NT2/D1 (cell line): ENCODE results near the gene ABO.
"Not testable (repeated sequence)": the region's sequence is repeated elsewhere in the genome, so short reads cannot be mapped to it uniquely, and the experiment has no call there.

ENCODE experiments used
- DNase-seq: peaks from one replicate; pipeline ENCODE4 v3.0.0-alpha.2; 2011; ENCODE audit warnings: low read depth, low spot score
- H3K27me3 ChIP-seq: 2 replicates; pipeline ENCODE4 v1.6.0; 2011; ENCODE audit warnings: mild to moderate bottlenecking; ENCODE audit not compliant: insufficient read length, insufficient read depth
- H3K36me3 ChIP-seq: 2 replicates; pipeline ENCODE4 v1.6.1; 2011; ENCODE audit warnings: mild to moderate bottlenecking, low read length, mixed read lengths; ENCODE audit not compliant: insufficient read depth, insufficient read length
- H3K4me1 ChIP-seq: 2 replicates; pipeline ENCODE4 v1.5.1; 2011; ENCODE audit not compliant: insufficient read depth, insufficient read length
- H3K4me3 ChIP-seq: 2 replicates; pipeline ENCODE4 v1.5.1; 2011; ENCODE audit warnings: low read depth; ENCODE audit not compliant: insufficient read length
- H3K9ac ChIP-seq: 2 replicates; pipeline ENCODE4 v1.6.0; 2011; ENCODE audit warnings: low read depth; ENCODE audit not compliant: insufficient read length
- H3K9me3 ChIP-seq: 2 replicates; pipeline ENCODE4 v1.5.1; 2011; ENCODE audit warnings: mild to moderate bottlenecking, low read length; ENCODE audit not compliant: insufficient read depth
- SUZ12 ChIP-seq: IDR thresholded peaks from 2 replicates; pipeline ENCODE4 v1.6.1; 2011; ENCODE audit not compliant: insufficient read length, insufficient read depth; ENCODE audit errors: extremely low read depth
- YY1 ChIP-seq: IDR thresholded peaks from 2 replicates; pipeline ENCODE4 v1.6.1; 2011; ENCODE audit not compliant: insufficient read length, insufficient read depth
- ZNF274 ChIP-seq: IDR thresholded peaks from 2 replicates; pipeline ENCODE4 v1.6.1; 2011; ENCODE audit warnings: mild to moderate bottlenecking, low read depth, low read length

The ABO gene

DNA sequence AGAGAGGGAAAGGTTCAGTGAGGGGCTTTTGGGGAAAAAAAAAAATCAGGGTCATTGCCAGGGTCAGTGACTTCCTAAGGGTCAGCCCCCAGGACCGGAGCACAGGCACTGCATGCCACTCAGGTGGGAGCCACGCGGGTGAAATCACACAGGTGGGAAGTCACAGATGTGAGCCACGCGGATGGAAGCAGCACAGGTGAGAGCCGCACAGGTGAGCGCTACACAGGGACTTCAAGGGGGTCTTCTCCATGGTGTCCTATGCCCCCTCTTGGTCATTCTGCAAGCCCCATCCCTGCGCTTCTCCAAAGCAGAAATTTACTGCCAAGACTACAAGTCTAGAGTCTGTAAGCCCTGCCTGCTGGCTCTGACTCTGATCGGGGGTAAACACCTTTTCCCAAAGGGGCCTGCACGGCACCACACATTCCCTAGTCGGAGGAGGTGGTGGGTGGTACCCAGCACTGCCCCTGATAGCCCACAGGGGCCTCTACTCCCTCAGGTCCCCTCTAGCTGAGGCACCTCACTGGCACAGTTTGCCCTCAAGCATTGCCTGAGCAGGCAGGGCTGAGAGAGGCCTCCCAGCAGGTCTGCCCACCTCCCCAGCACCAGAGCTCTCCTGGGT is 47.6 kb downstream of the ABO start:
- H3K9me3 ChIP-seq: no peaks in the 10 kb centered on the region
- H3K4me3 ChIP-seq: no peak overlapping the region
- TF ChIP-seq ZNF274 (no peak), YY1 (no peak), SUZ12 (no peak)
- no peaks in the 10 kb centered on the region for H3K36me3 ChIP-seq
- no peak overlapping the region for H3K9ac ChIP-seq
- H3K4me1 ChIP-seq: peaks cover 3% of the 10 kb centered on the region
- no peak for DNase-seq
- no peaks in the 10 kb centered on the region for H3K27me3 ChIP-seq

DNA sequence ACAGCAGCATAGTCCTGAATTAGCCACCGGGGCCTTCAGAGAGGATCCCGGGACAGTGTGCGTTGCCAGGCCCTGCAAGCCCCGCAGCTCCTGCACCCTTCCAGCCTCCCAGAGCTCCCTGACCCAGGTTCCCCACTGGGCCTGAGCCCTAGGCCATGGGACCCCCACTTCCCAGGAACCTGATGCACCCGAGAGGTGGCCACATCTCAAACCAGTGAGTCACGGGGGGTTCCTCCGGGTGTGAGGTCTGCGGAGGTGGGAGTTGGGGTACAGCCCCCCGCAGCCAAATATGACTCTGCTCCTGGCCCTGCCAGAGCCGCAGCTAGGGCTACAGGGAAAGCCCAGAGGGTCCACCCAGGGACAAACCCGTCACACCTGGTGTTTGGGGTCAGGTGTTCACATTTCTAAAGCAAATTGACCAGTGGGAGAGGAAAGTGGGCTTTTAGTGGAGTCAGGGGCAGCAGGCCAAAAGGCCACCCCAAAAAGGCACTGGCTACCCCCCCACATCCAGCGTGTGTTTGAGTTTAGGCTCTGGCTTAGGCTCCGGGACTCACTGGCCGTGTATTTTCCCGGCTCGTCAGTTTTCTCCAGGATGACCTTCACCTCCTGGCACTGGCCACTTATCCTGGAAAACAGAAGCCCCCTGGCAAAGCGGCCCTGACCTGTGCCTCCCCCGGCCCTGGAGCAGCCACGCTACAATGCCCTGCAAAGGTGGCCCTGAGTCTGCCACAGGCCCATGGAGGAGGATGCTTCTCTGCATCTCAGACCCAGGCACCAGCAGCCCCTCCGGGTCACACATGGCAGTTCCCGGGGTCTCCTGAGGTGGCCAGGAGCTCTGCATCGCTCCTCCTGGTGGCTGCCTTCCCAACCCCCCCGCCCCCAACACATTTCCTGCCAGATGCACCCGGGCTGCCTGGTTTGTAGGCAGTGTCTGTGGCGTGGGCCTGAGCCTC is 48.5 kb downstream of the ABO start:
- DNase-seq: no peak

DNA sequence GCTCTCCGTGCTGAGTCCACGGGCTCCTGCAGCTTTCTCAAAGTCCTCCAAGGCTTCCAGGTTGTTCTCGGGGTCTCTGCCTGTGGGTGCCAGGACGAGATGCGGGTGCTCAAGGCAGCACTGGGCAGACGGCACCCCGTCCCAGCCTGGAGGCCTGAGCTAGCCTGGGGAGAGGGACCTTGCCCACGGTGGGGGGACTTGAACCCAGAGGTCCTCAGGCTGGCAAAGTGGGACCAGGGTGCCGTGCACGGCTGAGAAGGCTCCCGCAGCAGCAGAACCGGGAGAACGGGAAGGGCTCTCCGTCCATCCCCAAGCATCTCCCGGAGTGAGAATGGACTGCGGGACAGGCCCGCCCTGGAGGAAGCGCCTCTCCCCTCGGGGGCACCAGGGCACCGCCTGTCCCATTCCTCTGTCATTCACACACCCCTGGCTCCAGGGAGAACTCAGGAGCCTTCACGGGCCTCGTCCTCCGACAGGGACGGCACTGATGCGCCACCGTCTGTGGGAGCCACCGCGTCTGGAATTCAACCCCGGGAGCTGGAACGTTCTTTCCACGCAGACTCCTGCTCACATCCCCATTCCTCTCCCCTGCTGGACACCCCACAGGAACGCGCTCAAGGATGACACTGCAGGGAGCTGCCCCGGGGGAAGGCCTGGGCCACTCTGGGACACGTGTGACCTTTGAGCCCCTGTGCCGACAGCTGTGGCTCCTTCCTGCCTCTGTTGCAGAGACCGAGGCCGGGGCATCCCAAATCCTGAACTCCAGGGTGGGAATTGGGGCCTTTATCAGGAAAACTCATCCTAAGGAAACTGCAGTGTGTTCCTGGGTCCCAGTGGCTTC is 49.6 kb downstream of the ABO start:
- Histone ChIP-seq H3K36me3 (no peaks in the 10 kb centered on the region), H3K4me3 (no peak overlapping the region), H3K9me3 (no peaks in the 10 kb centered on the region), H3K4me1 (peaks cover 3% of the 10 kb centered on the region), H3K9ac (no peak overlapping the region), H3K27me3 (no peaks in the 10 kb centered on the region)
- DNase-seq: no peak
- TF ChIP-seq SUZ12 (no peak), YY1 (no peak), ZNF274 (no peak)

More for the DNA sequence above, 48.5 kb downstream of the ABO start:
- TF ChIP-seq ZNF274 (no peak), SUZ12 (no peak), YY1 (no peak)
- no peak overlapping the region for H3K9ac ChIP-seq
- no peaks in the 10 kb centered on the region for H3K27me3 ChIP-seq
- no peaks in the 10 kb centered on the region for H3K36me3 ChIP-seq
- H3K9me3 ChIP-seq: no peaks in the 10 kb centered on the region
- H3K4me1 ChIP-seq: peaks cover 3% of the 10 kb centered on the region
- no peak overlapping the region for H3K4me3 ChIP-seq

GRCh38 chr9:133224762-133225161 is 50.2 kb downstream of the ABO start:
- no peak overlapping the region for H3K4me3 ChIP-seq
- H3K4me1 ChIP-seq: peaks cover 3% of the 10 kb centered on the region
- no peaks in the 10 kb centered on the region for H3K36me3 ChIP-seq
- no peaks in the 10 kb centered on the region for H3K27me3 ChIP-seq
- H3K9ac ChIP-seq: no peak overlapping the region
- no peak for DNase-seq
- H3K9me3 ChIP-seq: no peaks in the 10 kb centered on the region
- TF ChIP-seq YY1: no peak
- no peak for TF ChIP-seq SUZ12
- no peak for TF ChIP-seq ZNF274

DNA sequence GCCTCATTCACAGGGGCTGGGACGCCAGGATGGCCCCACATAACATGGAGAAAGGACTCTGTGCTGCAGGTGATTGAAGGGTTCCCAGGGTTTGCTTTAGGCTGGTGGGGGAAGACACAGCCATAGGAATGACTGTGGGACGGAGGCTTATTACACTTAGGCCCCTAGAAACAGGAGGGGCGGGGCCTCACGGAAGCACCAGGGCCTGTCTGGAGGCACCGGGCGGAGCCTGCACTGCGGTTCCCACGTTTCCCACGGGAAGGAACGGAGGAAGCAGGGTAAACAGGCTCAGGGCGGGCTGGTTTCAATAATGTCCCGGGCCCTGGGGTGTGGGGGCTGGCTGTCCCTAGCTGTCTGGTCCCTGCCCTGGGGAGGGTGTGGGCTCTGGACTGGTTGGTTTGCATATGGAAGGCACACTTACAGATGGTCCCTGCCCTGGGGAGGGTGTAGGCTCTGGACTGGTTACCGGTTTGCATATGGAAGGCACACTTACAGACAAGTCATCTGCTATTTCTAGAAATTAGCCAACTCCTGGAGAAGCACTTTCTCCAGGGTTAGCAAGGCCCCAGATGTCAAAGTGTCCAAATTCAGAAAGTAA is 51.7 kb downstream of the ABO start:
- H3K27me3 ChIP-seq, DNase-seq, H3K4me1 ChIP-seq, H3K9me3 ChIP-seq, H3K36me3 ChIP-seq, H3K9ac ChIP-seq, H3K4me3 ChIP-seq: not testable (repeated sequence)

GRCh38 chr9:133221994-133222393 is 53.0 kb downstream of the ABO start:
- not testable (repeated sequence) for H3K4me1 ChIP-seq, H3K27me3 ChIP-seq, H3K9me3 ChIP-seq, H3K9ac ChIP-seq, DNase-seq, H3K36me3 ChIP-seq, H3K4me3 ChIP-seq

- Histone ChIP-seq H3K4me3 (no peak overlapping the region), H3K4me1 (peaks cover 3% of the 10 kb centered on the region), H3K9me3 (no peaks in the 10 kb centered on the region), H3K9ac (no peak overlapping the region), H3K27me3 (no peaks in the 10 kb centered on the region), H3K36me3 (no peaks in the 10 kb centered on the region)
- no peak for DNase-seq
- TF ChIP-seq SUZ12 (no peak), ZNF274 (no peak), YY1 (no peak)
These were observed 53.7 kb downstream of the ABO start for GRCh38 chr9:133221177-133221809.

DNA sequence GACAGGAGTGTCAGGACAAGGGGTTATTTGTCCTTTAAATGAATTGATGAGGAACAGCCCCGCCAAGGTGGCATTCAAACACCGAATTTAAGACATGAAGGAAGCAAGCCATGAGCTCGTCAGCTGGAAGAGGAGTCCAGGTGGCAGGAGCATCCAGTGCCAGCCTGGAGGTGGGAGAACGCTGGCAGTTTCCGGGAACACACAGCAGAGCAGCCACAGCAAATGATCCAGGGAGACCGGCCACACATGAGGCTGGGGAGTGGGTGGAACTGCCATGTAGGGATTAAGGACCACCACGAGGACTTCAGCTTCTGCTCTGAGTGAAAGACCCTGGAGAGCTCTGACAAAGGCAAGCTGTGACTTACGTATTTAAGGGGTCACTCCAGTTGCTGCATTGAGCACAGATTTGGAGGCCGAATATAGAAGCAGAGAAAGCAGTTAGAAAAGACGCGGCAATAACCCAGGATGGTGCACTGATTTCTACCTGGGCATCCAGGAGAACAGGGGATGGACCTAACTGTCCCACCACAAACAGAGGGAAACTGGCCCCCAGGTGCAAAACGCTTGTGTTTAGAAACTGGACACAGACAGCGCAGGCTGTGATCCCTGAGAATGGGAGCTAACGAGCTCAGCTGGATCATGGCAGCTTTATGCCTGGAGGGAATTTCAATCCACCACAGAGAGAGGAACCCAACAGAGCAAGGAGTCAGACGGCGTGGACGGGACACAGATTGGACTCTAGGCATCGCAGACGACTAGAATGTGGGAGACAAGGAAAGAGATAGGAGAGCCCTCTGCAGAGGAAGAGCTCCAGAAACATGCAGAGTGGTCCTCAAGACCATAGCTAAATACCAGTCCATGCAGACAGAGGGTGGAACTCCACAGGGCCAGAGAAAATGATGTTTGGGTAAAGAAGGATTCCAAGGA is 56.7 kb downstream of the ABO start:
- H3K36me3 ChIP-seq, H3K9ac ChIP-seq, H3K27me3 ChIP-seq, H3K9me3 ChIP-seq, DNase-seq, H3K4me3 ChIP-seq, H3K4me1 ChIP-seq: not testable (repeated sequence)

DNA sequence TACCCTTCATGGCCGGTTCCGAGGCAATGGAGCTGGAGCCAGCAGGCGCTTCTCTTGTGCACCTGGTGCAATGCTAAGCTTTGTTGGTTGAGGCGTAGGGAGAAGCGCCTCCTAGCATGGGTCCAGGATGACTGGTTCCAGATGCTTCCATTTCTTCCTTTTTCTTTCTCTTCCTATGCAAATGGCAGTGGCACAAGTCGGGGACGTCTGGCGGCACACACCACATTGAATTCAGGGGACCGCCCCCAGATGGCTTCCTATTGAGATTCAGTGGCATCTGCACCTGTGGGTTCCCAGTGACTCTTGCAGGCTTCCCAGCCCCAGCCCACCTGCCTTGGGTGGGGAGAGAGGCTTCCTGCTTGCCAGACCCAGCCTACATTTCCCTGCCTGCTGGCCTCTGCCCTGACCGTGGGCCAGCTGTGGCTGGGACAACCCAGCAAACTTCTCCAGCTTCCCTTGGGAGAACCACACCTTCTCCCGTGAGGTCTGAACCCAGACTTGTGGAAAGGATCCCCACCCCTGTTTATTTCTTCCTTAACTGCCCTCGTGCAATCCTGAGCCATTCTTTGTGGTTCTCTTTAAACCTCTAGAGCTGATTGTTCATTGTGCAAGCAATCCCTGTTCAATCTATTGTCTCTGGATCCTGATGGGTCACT is 57.5 kb downstream of the ABO start:
- not testable (repeated sequence) for DNase-seq, H3K9ac ChIP-seq, H3K36me3 ChIP-seq, H3K9me3 ChIP-seq, H3K27me3 ChIP-seq, H3K4me1 ChIP-seq, H3K4me3 ChIP-seq
